Astrocyte (in vitro differentiated cells and primary cell): ENCODE measurements around the gene EMC8.

ENCODE experiments used
- CTCF ChIP-seq: IDR thresholded peaks from 2 replicates; pipeline ENCODE4 v1.5.1; 2011; ENCODE audit warnings: low read depth, mild to moderate bottlenecking, inconsistent platforms, low read length, moderate library complexity; ENCODE audit not compliant: insufficient read depth
- EZH2 ChIP-seq: IDR thresholded peaks from 2 replicates; pipeline ENCODE4 v1.6.1; 2012; ENCODE audit warnings: mild to moderate bottlenecking, low read length, inconsistent platforms; ENCODE audit not compliant: insufficient read depth

- no peak for TF ChIP-seq CTCF
- no peak for TF ChIP-seq EZH2
Measured at GRCh38 chr16:85847681-85848601, 48.6 kb upstream of the EMC8 start.
